ENCODE measurements around the gene CALN1. TPM values are rescaled to one million over a fixed set of nuclear protein-coding genes. Genes with fewer than 3 reads are reported as not detected.

Gene CALN1
- total RNA-seq, 1 donor from 2014 or later: 0.52 TPM

DNA sequence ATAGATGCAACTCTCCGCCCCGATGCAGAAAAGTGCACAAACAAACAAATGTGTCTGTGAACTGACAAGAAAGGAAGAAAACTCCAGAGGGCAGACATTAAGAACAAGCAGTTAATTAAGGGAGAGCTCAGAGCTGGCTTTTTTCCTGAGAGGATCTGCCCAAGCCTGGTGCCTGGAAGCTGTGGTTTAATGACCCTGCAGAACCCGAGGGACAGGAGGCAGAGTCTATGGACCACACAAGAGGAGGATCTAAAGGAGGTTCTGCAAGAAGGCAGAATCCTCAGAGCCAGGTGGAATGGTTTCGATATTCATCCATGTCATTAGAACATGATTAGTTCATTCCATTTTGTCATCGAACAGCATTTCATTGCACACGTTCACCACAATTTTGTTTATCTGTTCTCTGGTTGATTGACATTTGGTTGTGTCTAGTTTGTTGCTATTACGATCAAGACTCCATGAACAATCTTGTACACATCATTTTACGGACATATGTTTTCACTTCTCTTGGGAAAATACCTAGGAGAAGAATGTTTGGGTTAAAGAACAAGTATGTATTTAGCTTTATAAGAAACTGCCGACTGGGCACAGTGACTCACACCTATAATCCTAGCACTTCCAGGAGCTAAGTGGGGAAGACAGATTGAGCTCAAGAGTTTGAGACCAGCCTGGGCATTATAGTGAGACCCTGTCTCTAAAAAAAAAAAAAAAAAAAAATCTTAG lies 560.2 kb downstream of the CALN1 start:
- Histone ChIP-seq H3K9me3 (ENCODE audit: control insufficient read depth in 3 of 3, low read length in 3 of 3) (no peaks in the 10 kb centered on the region), H3K4me3 (ENCODE audit: low read length in 3 of 3) (no peak overlapping the region), H3K27me3 (ENCODE audit: control insufficient read depth in 3 of 3, insufficient read depth in 3 of 3, low read length in 3 of 3) (no peaks in the 10 kb centered on the region), H3K9ac (ENCODE audit: low read depth in 1 of 3, low read length in 3 of 3) (no peak overlapping the region), H3K27ac (ENCODE audit: low read depth, low read length) (no peak overlapping the region), H3K4me1 (ENCODE audit: control insufficient read depth in 3 of 3, insufficient read depth in 3 of 3, low read length in 3 of 3) (no peaks in the 10 kb centered on the region), H3K36me3 (ENCODE audit: control insufficient read depth in 3 of 3, insufficient read depth in 3 of 3, low read length in 3 of 3) (no peaks in the 10 kb centered on the region)

DNA sequence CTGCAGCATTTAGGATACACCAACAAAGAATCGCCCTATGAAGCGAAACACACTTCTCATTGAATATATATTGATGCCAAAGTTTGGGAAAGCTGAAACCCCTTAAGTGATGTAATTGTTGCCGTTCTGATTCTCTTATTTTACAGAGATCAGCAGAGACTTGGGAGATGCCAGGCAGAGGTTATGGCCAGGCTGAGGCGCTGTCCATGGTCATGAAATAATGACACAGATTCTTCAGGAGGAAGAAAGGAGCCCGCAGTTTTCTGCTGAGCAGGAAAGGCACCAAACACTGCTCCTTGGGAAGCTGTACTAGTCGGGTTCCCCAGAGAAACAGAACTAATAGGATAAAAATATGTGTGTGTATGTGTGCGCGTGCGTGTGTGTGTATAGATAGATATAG lies 566.0 kb downstream of the CALN1 start:
- Histone ChIP-seq H3K4me3 (ENCODE audit: low read length in 3 of 3) (no peak overlapping the region), H3K27me3 (ENCODE audit: control insufficient read depth in 3 of 3, insufficient read depth in 3 of 3, low read length in 3 of 3) (no peaks in the 10 kb centered on the region), H3K4me1 (ENCODE audit: control insufficient read depth in 3 of 3, insufficient read depth in 3 of 3, low read length in 3 of 3) (no peaks in the 10 kb centered on the region), H3K9me3 (ENCODE audit: control insufficient read depth in 3 of 3, low read length in 3 of 3) (no peaks in the 10 kb centered on the region), H3K36me3 (ENCODE audit: control insufficient read depth in 3 of 3, insufficient read depth in 3 of 3, low read length in 3 of 3) (no peaks in the 10 kb centered on the region), H3K27ac (ENCODE audit: low read depth, low read length) (no peak overlapping the region), H3K9ac (ENCODE audit: low read depth in 1 of 3, low read length in 3 of 3) (no peak overlapping the region)

DNA sequence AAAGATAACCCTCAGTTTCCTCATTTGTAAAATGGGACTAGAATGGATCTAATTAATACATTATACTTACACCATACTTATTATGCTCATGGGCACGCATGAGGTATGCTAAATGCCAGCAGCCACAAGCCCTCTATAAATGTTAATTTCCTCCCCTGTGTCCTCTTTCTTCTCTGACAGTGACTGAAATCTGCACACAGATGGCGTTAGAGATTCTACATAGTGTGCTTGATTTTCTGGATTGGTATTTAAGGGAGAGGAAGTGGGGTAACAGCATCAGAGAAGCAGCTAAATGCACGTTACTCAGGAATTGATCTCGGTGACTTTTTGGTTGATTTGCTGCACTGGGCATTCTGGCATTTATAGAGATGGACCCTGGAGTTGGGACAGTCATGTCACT lies 568.5 kb downstream of the CALN1 start:
- no peak overlapping the region for H3K4me3 ChIP-seq (ENCODE audit: low read length in 3 of 3)
- no peaks in the 10 kb centered on the region for H3K36me3 ChIP-seq (ENCODE audit: control insufficient read depth in 3 of 3, insufficient read depth in 3 of 3, low read length in 3 of 3)
- H3K4me1 ChIP-seq (ENCODE audit: control insufficient read depth in 3 of 3, insufficient read depth in 3 of 3, low read length in 3 of 3): no peaks in the 10 kb centered on the region
- H3K9me3 ChIP-seq (ENCODE audit: control insufficient read depth in 3 of 3, low read length in 3 of 3): no peaks in the 10 kb centered on the region
- H3K9ac ChIP-seq (ENCODE audit: low read depth in 1 of 3, low read length in 3 of 3): no peak overlapping the region
- no peaks in the 10 kb centered on the region for H3K27me3 ChIP-seq (ENCODE audit: control insufficient read depth in 3 of 3, insufficient read depth in 3 of 3, low read length in 3 of 3)
- no peak overlapping the region for H3K27ac ChIP-seq (ENCODE audit: low read depth, low read length)

DNA sequence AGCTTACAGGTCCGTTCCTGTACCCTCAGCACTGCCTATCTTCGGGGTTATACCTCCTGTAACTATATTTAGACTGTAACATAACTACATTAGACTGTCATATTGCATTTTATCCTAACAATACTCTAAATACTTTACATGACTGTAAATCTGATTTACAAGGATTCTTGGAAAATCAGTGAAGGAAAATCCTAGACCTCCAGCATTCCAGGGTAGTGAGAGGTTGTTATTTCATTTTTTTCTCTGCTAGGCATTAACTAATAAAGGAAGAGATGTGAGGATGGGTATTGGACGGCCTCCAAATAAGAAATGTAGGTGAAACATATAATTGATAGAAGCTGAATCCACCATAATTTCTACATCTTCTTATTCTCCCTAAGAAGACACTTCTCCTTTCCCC lies 569.4 kb downstream of the CALN1 start:
- no peaks in the 10 kb centered on the region for H3K9me3 ChIP-seq (ENCODE audit: control insufficient read depth in 3 of 3, low read length in 3 of 3)
- H3K4me3 ChIP-seq (ENCODE audit: low read length in 3 of 3): no peak overlapping the region
- H3K36me3 ChIP-seq (ENCODE audit: control insufficient read depth in 3 of 3, insufficient read depth in 3 of 3, low read length in 3 of 3): no peaks in the 10 kb centered on the region
- no peaks in the 10 kb centered on the region for H3K4me1 ChIP-seq (ENCODE audit: control insufficient read depth in 3 of 3, insufficient read depth in 3 of 3, low read length in 3 of 3)
- H3K9ac ChIP-seq (ENCODE audit: low read depth in 1 of 3, low read length in 3 of 3): no peak overlapping the region
- no peak overlapping the region for H3K27ac ChIP-seq (ENCODE audit: low read depth, low read length)
- no peaks in the 10 kb centered on the region for H3K27me3 ChIP-seq (ENCODE audit: control insufficient read depth in 3 of 3, insufficient read depth in 3 of 3, low read length in 3 of 3)

DNA sequence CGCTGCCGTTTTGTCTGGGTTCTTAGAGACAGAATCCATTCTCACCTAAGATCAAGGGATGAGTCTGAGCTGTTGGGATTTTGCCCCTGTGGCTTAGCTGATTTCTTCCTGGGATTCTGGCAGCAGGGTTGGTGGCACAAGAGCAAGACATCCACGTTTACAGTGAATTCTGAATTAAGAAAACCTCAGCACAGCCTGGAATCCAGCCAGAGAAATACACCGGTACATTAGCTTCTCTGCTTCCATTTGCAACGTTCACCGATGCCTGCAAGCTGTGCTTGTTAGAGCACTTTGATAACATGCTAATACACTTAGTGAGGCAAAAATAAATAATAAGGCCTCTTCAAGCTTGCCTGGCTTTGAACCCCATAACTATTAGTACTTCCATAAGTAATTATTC lies 569.8 kb downstream of the CALN1 start:
- H3K9ac ChIP-seq (ENCODE audit: low read depth in 1 of 3, low read length in 3 of 3): no peak overlapping the region
- no peaks in the 10 kb centered on the region for H3K27me3 ChIP-seq (ENCODE audit: control insufficient read depth in 3 of 3, insufficient read depth in 3 of 3, low read length in 3 of 3)
- H3K4me1 ChIP-seq (ENCODE audit: control insufficient read depth in 3 of 3, insufficient read depth in 3 of 3, low read length in 3 of 3): no peaks in the 10 kb centered on the region
- H3K27ac ChIP-seq (ENCODE audit: low read depth, low read length): no peak overlapping the region
- no peak overlapping the region for H3K4me3 ChIP-seq (ENCODE audit: low read length in 3 of 3)
- H3K9me3 ChIP-seq (ENCODE audit: control insufficient read depth in 3 of 3, low read length in 3 of 3): no peaks in the 10 kb centered on the region
- H3K36me3 ChIP-seq (ENCODE audit: control insufficient read depth in 3 of 3, insufficient read depth in 3 of 3, low read length in 3 of 3): no peaks in the 10 kb centered on the region

DNA sequence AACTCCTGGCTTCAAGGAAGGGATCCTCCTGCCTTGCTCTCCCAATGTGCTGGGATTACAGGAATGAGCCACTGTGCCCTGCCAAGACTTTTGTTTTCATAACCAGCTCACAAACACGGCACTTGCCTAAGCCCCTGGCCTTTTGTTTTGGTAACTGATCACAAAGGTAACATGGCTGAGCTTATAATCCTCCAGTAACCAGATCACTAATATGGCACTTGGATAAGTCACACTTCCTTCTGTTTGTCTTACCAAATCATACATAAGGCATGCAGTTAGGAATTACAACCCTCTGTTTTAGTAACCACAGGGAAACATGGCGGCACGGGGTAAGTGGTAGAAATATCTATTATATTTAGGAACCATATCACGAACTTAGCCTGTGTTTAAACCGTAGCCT lies 577.1 kb downstream of the CALN1 start:
- Histone ChIP-seq H3K27me3 (ENCODE audit: control insufficient read depth in 3 of 3, insufficient read depth in 3 of 3, low read length in 3 of 3) (no peaks in the 10 kb centered on the region), H3K36me3 (ENCODE audit: control insufficient read depth in 3 of 3, insufficient read depth in 3 of 3, low read length in 3 of 3) (no peaks in the 10 kb centered on the region), H3K27ac (ENCODE audit: low read depth, low read length) (no peak overlapping the region), H3K4me1 (ENCODE audit: control insufficient read depth in 3 of 3, insufficient read depth in 3 of 3, low read length in 3 of 3) (no peaks in the 10 kb centered on the region), H3K9me3 (ENCODE audit: control insufficient read depth in 3 of 3, low read length in 3 of 3) (no peaks in the 10 kb centered on the region), H3K9ac (ENCODE audit: low read depth in 1 of 3, low read length in 3 of 3) (no peak overlapping the region), H3K4me3 (ENCODE audit: low read length in 3 of 3) (no peak overlapping the region)

DNA sequence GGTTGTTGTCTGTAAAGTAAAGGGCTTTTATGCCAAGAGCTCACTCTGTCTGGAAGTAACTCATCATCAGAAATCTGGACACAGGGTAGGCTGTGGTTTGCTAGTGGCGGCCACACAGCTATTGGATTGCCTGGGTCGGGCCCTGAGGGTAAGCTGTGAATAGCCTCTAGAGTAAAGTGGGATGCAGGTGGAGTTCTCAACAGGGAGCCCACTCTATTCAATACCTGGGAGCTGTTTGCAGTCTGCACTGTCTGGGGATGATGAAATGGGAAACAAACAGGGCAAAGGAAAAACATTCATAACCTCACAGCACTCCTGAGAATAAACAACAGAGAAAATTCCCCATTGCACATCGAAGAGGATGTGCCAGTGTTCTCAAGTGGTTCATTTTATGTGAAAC lies 582.6 kb downstream of the CALN1 start:
- Histone ChIP-seq H3K36me3 (ENCODE audit: control insufficient read depth in 3 of 3, insufficient read depth in 3 of 3, low read length in 3 of 3) (no peaks in the 10 kb centered on the region), H3K9ac (ENCODE audit: low read depth in 1 of 3, low read length in 3 of 3) (no peak overlapping the region), H3K4me3 (ENCODE audit: low read length in 3 of 3) (no peak overlapping the region), H3K27ac (ENCODE audit: low read depth, low read length) (no peak overlapping the region), H3K4me1 (ENCODE audit: control insufficient read depth in 3 of 3, insufficient read depth in 3 of 3, low read length in 3 of 3) (no peaks in the 10 kb centered on the region), H3K27me3 (ENCODE audit: control insufficient read depth in 3 of 3, insufficient read depth in 3 of 3, low read length in 3 of 3) (no peaks in the 10 kb centered on the region), H3K9me3 (ENCODE audit: control insufficient read depth in 3 of 3, low read length in 3 of 3) (no peaks in the 10 kb centered on the region)

DNA sequence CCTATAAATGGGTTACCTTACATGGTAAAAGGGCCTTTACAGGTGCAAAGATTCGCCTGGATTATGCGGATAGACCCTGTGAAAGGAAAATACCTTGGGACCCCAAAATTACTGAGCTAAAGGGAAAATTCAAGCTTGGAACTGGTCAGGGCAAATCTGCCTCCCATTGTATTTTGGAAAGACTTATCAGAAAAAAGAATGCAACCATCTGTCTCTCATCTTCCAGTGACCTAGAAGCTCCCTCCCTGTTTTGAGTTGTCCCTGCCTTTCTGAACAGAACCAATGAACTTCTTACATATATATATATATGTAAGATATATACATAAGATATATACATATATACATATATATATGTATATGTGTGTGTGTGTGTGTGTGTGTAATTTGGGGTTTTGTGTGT lies 583.8 kb downstream of the CALN1 start:
- Histone ChIP-seq H3K27ac (ENCODE audit: low read depth, low read length) (no peak overlapping the region), H3K27me3 (ENCODE audit: control insufficient read depth in 3 of 3, insufficient read depth in 3 of 3, low read length in 3 of 3) (no peaks in the 10 kb centered on the region), H3K9me3 (ENCODE audit: control insufficient read depth in 3 of 3, low read length in 3 of 3) (no peaks in the 10 kb centered on the region), H3K36me3 (ENCODE audit: control insufficient read depth in 3 of 3, insufficient read depth in 3 of 3, low read length in 3 of 3) (no peaks in the 10 kb centered on the region), H3K4me3 (ENCODE audit: low read length in 3 of 3) (no peak overlapping the region), H3K4me1 (ENCODE audit: control insufficient read depth in 3 of 3, insufficient read depth in 3 of 3, low read length in 3 of 3) (no peaks in the 10 kb centered on the region), H3K9ac (ENCODE audit: low read depth in 1 of 3, low read length in 3 of 3) (no peak overlapping the region)

DNA sequence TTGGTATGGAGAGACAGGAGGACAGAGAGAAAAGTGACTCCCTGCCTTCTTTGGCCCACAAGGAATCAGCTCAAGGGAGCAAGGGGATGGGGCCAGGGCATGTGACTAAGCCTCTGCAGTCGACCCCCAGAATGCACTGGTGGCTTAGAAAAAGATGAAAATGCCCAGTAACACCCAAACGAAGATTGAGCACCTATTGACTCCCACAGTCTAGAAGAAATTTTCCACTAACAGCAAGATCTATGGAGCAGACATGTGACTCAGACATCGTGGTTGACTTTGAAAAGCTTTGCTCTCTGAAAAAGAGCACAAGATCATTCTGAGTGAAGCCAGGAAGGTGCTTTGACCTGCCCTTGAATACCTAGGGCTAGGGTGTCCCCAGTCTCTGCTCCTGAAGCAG lies 586.0 kb downstream of the CALN1 start:
- Histone ChIP-seq H3K4me1 (ENCODE audit: control insufficient read depth in 3 of 3, insufficient read depth in 3 of 3, low read length in 3 of 3) (no peaks in the 10 kb centered on the region), H3K4me3 (ENCODE audit: low read length in 3 of 3) (no peak overlapping the region), H3K27ac (ENCODE audit: low read depth, low read length) (no peak overlapping the region), H3K9ac (ENCODE audit: low read depth in 1 of 3, low read length in 3 of 3) (no peak overlapping the region), H3K36me3 (ENCODE audit: control insufficient read depth in 3 of 3, insufficient read depth in 3 of 3, low read length in 3 of 3) (no peaks in the 10 kb centered on the region), H3K9me3 (ENCODE audit: control insufficient read depth in 3 of 3, low read length in 3 of 3) (no peaks in the 10 kb centered on the region), H3K27me3 (ENCODE audit: control insufficient read depth in 3 of 3, insufficient read depth in 3 of 3, low read length in 3 of 3) (no peaks in the 10 kb centered on the region)

DNA sequence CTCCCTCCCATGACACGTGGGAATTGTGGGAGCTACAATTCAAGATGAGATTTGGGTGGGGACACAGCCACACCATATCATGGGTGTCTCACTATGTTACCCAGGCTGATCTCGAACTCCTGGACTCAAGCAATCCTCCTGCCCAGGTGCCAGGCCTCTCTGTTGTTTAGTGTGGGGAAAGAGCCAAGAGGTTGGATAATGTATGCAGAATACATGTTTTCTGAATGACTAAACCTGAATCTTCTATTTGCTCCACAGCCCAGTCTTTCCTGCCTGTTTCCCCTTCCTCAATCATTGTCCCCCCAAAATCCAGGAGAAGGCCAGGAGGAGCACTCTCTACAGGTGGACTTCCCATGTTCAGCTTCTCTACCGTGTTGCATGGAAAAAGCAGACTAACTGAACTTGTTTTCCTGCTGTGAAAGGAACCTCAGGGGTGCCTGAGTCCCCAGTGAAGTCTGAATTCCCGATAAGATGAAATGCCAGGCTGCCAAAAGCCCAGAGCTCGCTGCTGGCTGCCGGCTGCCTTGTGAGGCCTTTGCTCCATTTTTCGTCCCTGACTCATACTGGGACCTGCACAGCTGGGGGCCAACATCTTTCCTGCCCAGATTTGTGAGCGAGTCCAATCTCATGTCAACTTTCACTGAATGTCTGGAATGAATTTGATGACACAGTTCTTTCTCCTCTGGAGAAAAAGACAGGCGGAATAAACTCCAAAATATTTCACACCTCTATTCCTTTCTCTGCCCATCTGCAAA lies 588.0 kb downstream of the CALN1 start:
- H3K9ac ChIP-seq (ENCODE audit: low read depth in 1 of 3, low read length in 3 of 3): no peak overlapping the region
- H3K36me3 ChIP-seq (ENCODE audit: control insufficient read depth in 3 of 3, insufficient read depth in 3 of 3, low read length in 3 of 3): no peaks in the 10 kb centered on the region
- no peaks in the 10 kb centered on the region for H3K9me3 ChIP-seq (ENCODE audit: control insufficient read depth in 3 of 3, low read length in 3 of 3)
- H3K27me3 ChIP-seq (ENCODE audit: control insufficient read depth in 3 of 3, insufficient read depth in 3 of 3, low read length in 3 of 3): no peaks in the 10 kb centered on the region
- H3K27ac ChIP-seq (ENCODE audit: low read depth, low read length): no peak overlapping the region
- H3K4me1 ChIP-seq (ENCODE audit: control insufficient read depth in 3 of 3, insufficient read depth in 3 of 3, low read length in 3 of 3): no peaks in the 10 kb centered on the region
- no peak overlapping the region for H3K4me3 ChIP-seq (ENCODE audit: low read length in 3 of 3)
